Astrocyte (in vitro differentiated cells and primary cell): Measurements from ENCODE around the gene KBTBD3. TPM values are rescaled to one million over a fixed set of nuclear protein-coding genes. Genes with fewer than 3 reads are reported as not detected.
"Not testable (repeated sequence)": the region's sequence is repeated elsewhere in the genome, so short reads cannot be mapped to it uniquely, and the experiment has no call there.

Experiments
- DNase-seq: peaks from one replicate; pipeline ENCODE4 v3.0.0-alpha.2; 2010; ENCODE audit warnings: low read depth
- FAIRE-seq: peaks from 2 replicates; lab custom pipeline; 2011; peaks lifted over from hg19 to GRCh38; lab: Jason Lieb, UNC
- H2AFZ ChIP-seq: 2 replicates; pipeline ENCODE4 v1.6.0; 2012; ENCODE audit warnings: low read depth, low read length, inconsistent platforms
- H3K27ac ChIP-seq: 2 replicates; pipeline ENCODE4 v1.5.1; 2011; ENCODE audit warnings: low read depth, low read length, inconsistent platforms
- H3K27me3 ChIP-seq: 2 replicates; pipeline ENCODE4 v1.6.0; 2011; ENCODE audit warnings: low read length, inconsistent platforms; ENCODE audit not compliant: insufficient read depth
- H3K36me3 ChIP-seq: 2 replicates; pipeline ENCODE4 v1.5.1; 2011; ENCODE audit warnings: low read length, inconsistent platforms; ENCODE audit not compliant: insufficient read depth
- H3K4me1 ChIP-seq: 2 replicates; pipeline ENCODE4 v1.5.1; 2011; ENCODE audit warnings: low read length, inconsistent platforms; ENCODE audit not compliant: insufficient read depth
- H3K4me2 ChIP-seq: 2 replicates; pipeline ENCODE4 v1.6.0; 2012; ENCODE audit warnings: low read length, inconsistent platforms
- H3K4me3 ChIP-seq: 2 replicates; pipeline ENCODE4 v1.5.1; 2011; ENCODE audit warnings: low read depth, mild to moderate bottlenecking, low read length, inconsistent platforms; ENCODE audit not compliant: insufficient read depth
- H3K79me2 ChIP-seq: 2 replicates; pipeline ENCODE4 v1.6.0; 2012; ENCODE audit warnings: mild to moderate bottlenecking, low read length, inconsistent platforms; ENCODE audit not compliant: insufficient read depth
- H3K9ac ChIP-seq: 2 replicates; pipeline ENCODE4 v1.6.0; 2012; ENCODE audit warnings: mild to moderate bottlenecking, low read length, inconsistent platforms
- H3K9me3 ChIP-seq: 2 replicates; pipeline ENCODE4 v1.5.1; 2012; ENCODE audit warnings: low read depth, mild to moderate bottlenecking, low read length, inconsistent platforms; ENCODE audit not compliant: insufficient read depth
- H4K20me1 ChIP-seq: 2 replicates; pipeline ENCODE4 v1.6.0; 2012; ENCODE audit warnings: low read length, inconsistent platforms; ENCODE audit not compliant: insufficient read depth
- H3K27ac Mint-ChIP-seq: one replicate; pipeline ENCODE4 v1.8.0; 2021; ENCODE audit warnings: mild to moderate bottlenecking, mixed read lengths; ENCODE audit not compliant: unreplicated experiment
- H3K27me3 Mint-ChIP-seq: one replicate; pipeline ENCODE4 v1.8.0; 2021; ENCODE audit warnings: low read depth, mixed read lengths; ENCODE audit not compliant: unreplicated experiment
- H3K36me3 Mint-ChIP-seq: one replicate; pipeline ENCODE4 v1.8.0; 2021; ENCODE audit warnings: low read depth, mixed read lengths; ENCODE audit not compliant: unreplicated experiment
- H3K4me1 Mint-ChIP-seq: one replicate; pipeline ENCODE4 v1.8.0; 2021; ENCODE audit warnings: low read depth, mixed read lengths; ENCODE audit not compliant: unreplicated experiment
- H3K4me3 Mint-ChIP-seq: one replicate; pipeline ENCODE4 v1.8.0; 2021; ENCODE audit warnings: mild to moderate bottlenecking, moderate library complexity, mixed read lengths; ENCODE audit not compliant: unreplicated experiment
- H3K9me3 Mint-ChIP-seq: one replicate; pipeline ENCODE4 v1.8.0; 2021; ENCODE audit warnings: mild to moderate bottlenecking, mixed read lengths; ENCODE audit not compliant: unreplicated experiment
- EZH2 ChIP-seq: IDR thresholded peaks from 2 replicates; pipeline ENCODE4 v1.6.1; 2012; ENCODE audit warnings: mild to moderate bottlenecking, low read length, inconsistent platforms; ENCODE audit not compliant: insufficient read depth
- total RNA-seq: library from RNA; stranded (reverse); gene quantifications from 2 replicates; pipeline ENCODE4 v1.2.1, GENCODE V29; 2021
- TF ChIP-seq, protein P1 (sequence below): IDR thresholded peaks from 2 replicates; pipeline ENCODE4 v1.5.1; 2011; ENCODE audit warnings: low read depth, mild to moderate bottlenecking, inconsistent platforms, low read length, moderate library complexity; ENCODE audit not compliant: insufficient read depth

KBTBD3 gene
- total RNA-seq, 1 donor from 2014 or later, result 4.7 TPM

DNA sequence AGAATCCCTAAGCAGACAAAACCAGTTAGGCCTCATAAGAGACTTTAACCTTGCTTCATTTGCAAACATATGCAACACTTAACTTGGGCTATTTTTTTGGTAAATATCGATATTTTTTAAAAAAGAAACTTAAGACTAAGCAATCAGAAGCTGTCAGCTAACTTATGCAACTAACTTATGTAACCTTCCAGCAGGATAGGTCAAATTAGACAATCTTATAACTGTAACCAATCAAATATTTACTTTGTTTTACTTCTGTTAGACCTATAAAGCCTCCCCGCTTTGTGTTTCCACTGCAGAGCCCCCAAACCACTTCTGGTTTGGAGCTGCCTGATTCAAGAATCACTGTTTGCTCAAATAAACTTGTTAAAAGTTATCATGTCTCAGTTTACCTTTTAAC lies 63.1 kb downstream of the KBTBD3 start:
- H3K36me3 Mint-ChIP-seq, result peaks cover 15% of the 10 kb centered on the region
- Histone ChIP-seq H3K27me3 (no peaks in the 10 kb centered on the region), H3K4me2 (no peak overlapping the region), H3K79me2 (peaks cover 79% of the 10 kb centered on the region), H2AFZ (no peak overlapping the region), H4K20me1 (peaks cover 9% of the 10 kb centered on the region), H3K9ac (no peak overlapping the region), H3K4me3 (no peak overlapping the region), H3K27ac (peak overlapping the region; percentile 7), H3K36me3 (peaks cover 16% of the 10 kb centered on the region), H3K9me3 (no peaks in the 10 kb centered on the region), H3K4me1 (peaks cover 19% of the 10 kb centered on the region)
- FAIRE-seq (no peak), DNase-seq (no peak)
- TF ChIP-seq, protein P1, sequence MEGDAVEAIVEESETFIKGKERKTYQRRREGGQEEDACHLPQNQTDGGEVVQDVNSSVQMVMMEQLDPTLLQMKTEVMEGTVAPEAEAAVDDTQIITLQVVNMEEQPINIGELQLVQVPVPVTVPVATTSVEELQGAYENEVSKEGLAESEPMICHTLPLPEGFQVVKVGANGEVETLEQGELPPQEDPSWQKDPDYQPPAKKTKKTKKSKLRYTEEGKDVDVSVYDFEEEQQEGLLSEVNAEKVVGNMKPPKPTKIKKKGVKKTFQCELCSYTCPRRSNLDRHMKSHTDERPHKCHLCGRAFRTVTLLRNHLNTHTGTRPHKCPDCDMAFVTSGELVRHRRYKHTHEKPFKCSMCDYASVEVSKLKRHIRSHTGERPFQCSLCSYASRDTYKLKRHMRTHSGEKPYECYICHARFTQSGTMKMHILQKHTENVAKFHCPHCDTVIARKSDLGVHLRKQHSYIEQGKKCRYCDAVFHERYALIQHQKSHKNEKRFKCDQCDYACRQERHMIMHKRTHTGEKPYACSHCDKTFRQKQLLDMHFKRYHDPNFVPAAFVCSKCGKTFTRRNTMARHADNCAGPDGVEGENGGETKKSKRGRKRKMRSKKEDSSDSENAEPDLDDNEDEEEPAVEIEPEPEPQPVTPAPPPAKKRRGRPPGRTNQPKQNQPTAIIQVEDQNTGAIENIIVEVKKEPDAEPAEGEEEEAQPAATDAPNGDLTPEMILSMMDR, result no peak
- TF ChIP-seq EZH2, result no peak
- no peak overlapping the region for H3K4me3 Mint-ChIP-seq
- H3K27me3 Mint-ChIP-seq, result no peaks in the 10 kb centered on the region
- H3K27ac Mint-ChIP-seq, result peak overlapping the region; percentile 42
- peaks cover 2% of the 10 kb centered on the region for H3K9me3 Mint-ChIP-seq
- peaks cover 37% of the 10 kb centered on the region for H3K4me1 Mint-ChIP-seq

DNA sequence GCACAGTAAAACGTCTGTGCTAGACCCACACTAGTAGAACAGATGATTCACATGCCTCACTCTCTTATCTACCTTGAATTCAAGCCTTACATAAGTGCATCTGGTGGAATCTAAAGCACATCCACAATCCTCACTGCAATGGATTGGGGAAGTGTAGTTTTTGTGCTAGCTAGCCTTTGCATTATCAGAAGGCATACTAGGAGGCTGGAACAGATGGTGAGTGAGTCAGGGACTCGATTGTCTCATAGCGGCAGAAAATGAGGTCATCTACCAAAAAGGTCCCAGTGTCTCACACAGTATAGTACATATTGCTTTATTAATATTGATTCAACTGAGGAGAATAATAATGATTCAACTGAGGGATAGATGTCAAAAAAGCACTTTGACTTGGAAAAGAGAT lies 64.4 kb downstream of the KBTBD3 start:
- TF ChIP-seq, protein P1, result no peak
- TF ChIP-seq EZH2, result no peak
- H3K9me3 ChIP-seq, result no peaks in the 10 kb centered on the region
- H3K9me3 Mint-ChIP-seq, result peaks cover 2% of the 10 kb centered on the region
- H3K36me3 ChIP-seq, result peaks cover 19% of the 10 kb centered on the region
- H3K27me3 ChIP-seq, result no peaks in the 10 kb centered on the region
- H3K4me3 ChIP-seq, result no peak overlapping the region
- H3K4me3 Mint-ChIP-seq, result no peak overlapping the region
- H3K27me3 Mint-ChIP-seq, result no peaks in the 10 kb centered on the region
- peak; percentile 84 for FAIRE-seq
- peak; percentile 87 for DNase-seq
- no peak overlapping the region for H2AFZ ChIP-seq
- H3K4me1 ChIP-seq, result peaks cover 19% of the 10 kb centered on the region
- H3K36me3 Mint-ChIP-seq, result peaks cover 18% of the 10 kb centered on the region
- peak overlapping the region; percentile 91 for H3K27ac ChIP-seq
- peaks cover 30% of the 10 kb centered on the region for H3K4me1 Mint-ChIP-seq
- H3K9ac ChIP-seq, result peak overlapping the region; percentile 72
- peaks cover 79% of the 10 kb centered on the region for H3K79me2 ChIP-seq
- H4K20me1 ChIP-seq, result peaks cover 7% of the 10 kb centered on the region
- peak overlapping the region; percentile 91 for H3K27ac Mint-ChIP-seq
- peak overlapping the region; percentile 71 for H3K4me2 ChIP-seq

DNA sequence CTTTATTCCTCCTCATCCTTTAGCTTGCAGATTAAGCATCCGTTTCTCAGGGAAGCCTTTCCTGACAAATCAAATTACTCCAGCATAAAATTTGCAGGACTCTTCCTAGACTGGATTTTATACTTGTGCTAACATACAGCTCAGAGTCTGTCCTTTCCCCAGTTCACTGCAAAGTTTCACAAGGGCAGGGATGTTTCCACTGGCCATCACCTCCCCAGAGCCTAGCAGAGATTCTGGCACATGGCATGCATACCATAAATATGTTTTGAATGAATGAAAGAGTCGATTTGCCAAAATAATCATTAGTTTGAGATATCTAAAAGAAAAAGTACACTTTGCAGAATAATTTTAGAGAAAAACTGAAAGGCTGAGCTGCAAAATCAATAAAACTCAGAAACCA lies 65.7 kb downstream of the KBTBD3 start:
- TF ChIP-seq, protein P1, result no peak
- no peak for TF ChIP-seq EZH2
- H3K4me2 ChIP-seq, result peak overlapping the region; percentile 6
- Mint-ChIP-seq H3K27me3 (no peaks in the 10 kb centered on the region), H3K9me3 (peaks cover 2% of the 10 kb centered on the region), H3K4me3 (no peak overlapping the region), H3K36me3 (peaks cover 30% of the 10 kb centered on the region), H3K27ac (peak overlapping the region; percentile 67), H3K4me1 (peaks cover 30% of the 10 kb centered on the region)
- peaks cover 75% of the 10 kb centered on the region for H3K79me2 ChIP-seq
- no peak overlapping the region for H3K4me3 ChIP-seq
- FAIRE-seq (no peak), DNase-seq (no peak)
- H3K9ac ChIP-seq, result no peak overlapping the region
- peaks cover 22% of the 10 kb centered on the region for H3K36me3 ChIP-seq
- no peaks in the 10 kb centered on the region for H3K27me3 ChIP-seq
- H3K9me3 ChIP-seq, result no peaks in the 10 kb centered on the region
- no peak overlapping the region for H2AFZ ChIP-seq
- H3K4me1 ChIP-seq, result peaks cover 19% of the 10 kb centered on the region
- H4K20me1 ChIP-seq, result peaks cover 7% of the 10 kb centered on the region
- no peak overlapping the region for H3K27ac ChIP-seq

- H3K36me3 Mint-ChIP-seq, result peaks cover 42% of the 10 kb centered on the region
- not testable (repeated sequence) for FAIRE-seq, H3K9me3 Mint-ChIP-seq, H3K27ac Mint-ChIP-seq, H3K9me3 ChIP-seq, H3K27me3 ChIP-seq, H3K27me3 Mint-ChIP-seq, DNase-seq, H3K4me3 Mint-ChIP-seq, H3K4me2 ChIP-seq, H3K4me3 ChIP-seq, H4K20me1 ChIP-seq, H3K4me1 ChIP-seq, H3K27ac ChIP-seq, H3K4me1 Mint-ChIP-seq, H3K36me3 ChIP-seq, H3K9ac ChIP-seq, H2AFZ ChIP-seq
- H3K79me2 ChIP-seq, result peaks cover 21% of the 10 kb centered on the region
Measured at GRCh38 chr11:106003094-106003493, 74.1 kb downstream of the KBTBD3 start.
